ENCODE measurements around the gene CIB4. TPM values are rescaled to one million over a fixed set of nuclear protein-coding genes. Genes with fewer than 3 reads are reported as not detected.

The CIB4 gene
- total RNA-seq, 1 experiment from 2014 or later: not detected

GRCh38 chr2:26640331-26640745 lies 828 bp downstream of the CIB4 start:
- Histone ChIP-seq H3K9me3 (ENCODE audit: low read depth, low read length, poor library complexity, severe bottlenecking) (no peaks in the 10 kb centered on the region), H3K27ac (ENCODE audit: low read depth, low read length, poor library complexity, severe bottlenecking) (no peak overlapping the region), H3K4me1 (ENCODE audit: insufficient read depth, low read length, poor library complexity, severe bottlenecking) (no peaks in the 10 kb centered on the region), H3K4me3 (ENCODE audit: low read depth, low read length, poor library complexity, severe bottlenecking) (no peak overlapping the region), H3K27me3 (replicated peaks; ENCODE audit: insufficient read depth, low read depth, low read length, poor library complexity) (no peaks in the 10 kb centered on the region), H3K36me3 (ENCODE audit: insufficient read depth, low read length, poor library complexity, severe bottlenecking) (no peaks in the 10 kb centered on the region)
- BruUV-seq (replicated peaks): no TSS peak
- CTCF ChIA-PET: no interaction called here
- intact Hi-C loops (cut with micrococcal nuclease; ENCODE audit: unreplicated experiment): no loop called here
- POLR2A ChIA-PET (ENCODE audit: low non-redundant PET): no interaction called here
- TF ChIP-seq CTCF (conservative IDR thresholded peaks at IDR 0.05; ENCODE audit: low read depth, low read length) (no peak), EZH2 (IDR thresholded peaks at IDR 0.05; ENCODE audit: borderline replicate concordance, low read depth, low read length, poor library complexity, severe bottlenecking) (no peak)
- DNase-seq (ENCODE audit: low spot score): no peak

GRCh38 chr2:26639685-26640243 lies 1.4 kb downstream of the CIB4 start:
- intact Hi-C loops (cut with micrococcal nuclease; ENCODE audit: unreplicated experiment): no loop called here
- CTCF ChIA-PET: no interaction called here

GRCh38 chr2:26637811-26638310 lies 3.3 kb downstream of the CIB4 start:
- intact Hi-C loops (cut with micrococcal nuclease; ENCODE audit: unreplicated experiment): no loop called here
- no peak overlapping the region for H3K4me3 ChIP-seq (ENCODE audit: low read depth, low read length, poor library complexity, severe bottlenecking)
- POLR2A ChIA-PET (ENCODE audit: low non-redundant PET): no interaction called here
- H3K27ac ChIP-seq (ENCODE audit: low read depth, low read length, poor library complexity, severe bottlenecking): no peak overlapping the region
- no peaks in the 10 kb centered on the region for H3K9me3 ChIP-seq (ENCODE audit: low read depth, low read length, poor library complexity, severe bottlenecking)
- no TSS peak for BruUV-seq (replicated peaks)
- TF ChIP-seq CTCF (conservative IDR thresholded peaks at IDR 0.05; ENCODE audit: low read depth, low read length) (no peak), EZH2 (IDR thresholded peaks at IDR 0.05; ENCODE audit: borderline replicate concordance, low read depth, low read length, poor library complexity, severe bottlenecking) (no peak)
- no peaks in the 10 kb centered on the region for H3K27me3 ChIP-seq (replicated peaks; ENCODE audit: insufficient read depth, low read depth, low read length, poor library complexity)
- H3K4me1 ChIP-seq (ENCODE audit: insufficient read depth, low read length, poor library complexity, severe bottlenecking): no peaks in the 10 kb centered on the region
- no peaks in the 10 kb centered on the region for H3K36me3 ChIP-seq (ENCODE audit: insufficient read depth, low read length, poor library complexity, severe bottlenecking)
- no peak for DNase-seq (ENCODE audit: low spot score)
- CTCF ChIA-PET: no interaction called here

More at GRCh38 chr2:26639685-26640243, 1.4 kb downstream of the CIB4 start:
- TF ChIP-seq CTCF (conservative IDR thresholded peaks at IDR 0.05; ENCODE audit: low read depth, low read length): no peak
- Histone ChIP-seq H3K9me3 (ENCODE audit: low read depth, low read length, poor library complexity, severe bottlenecking) (no peaks in the 10 kb centered on the region), H3K4me1 (ENCODE audit: insufficient read depth, low read length, poor library complexity, severe bottlenecking) (no peaks in the 10 kb centered on the region), H3K27me3 (replicated peaks; ENCODE audit: insufficient read depth, low read depth, low read length, poor library complexity) (no peaks in the 10 kb centered on the region), H3K27ac (ENCODE audit: low read depth, low read length, poor library complexity, severe bottlenecking) (no peak overlapping the region), H3K4me3 (ENCODE audit: low read depth, low read length, poor library complexity, severe bottlenecking) (no peak overlapping the region), H3K36me3 (ENCODE audit: insufficient read depth, low read length, poor library complexity, severe bottlenecking) (no peaks in the 10 kb centered on the region)
- POLR2A ChIA-PET (ENCODE audit: low non-redundant PET): no interaction called here
- no peak for DNase-seq (ENCODE audit: low spot score)
- no TSS peak for BruUV-seq (replicated peaks)
